ENCODE results near the gene TTLL9. TPM values are rescaled to one million over a fixed set of nuclear protein-coding genes. Genes with fewer than 3 reads are reported as not detected.

Gene TTLL9
- polyA plus RNA-seq, 3 donors = 0.21 TPM; not detected in 2

- no peaks in the 10 kb centered on the region for H4K20me1 ChIP-seq (ENCODE audit: insufficient read depth, low read length)
- TF ChIP-seq CTCF (IDR thresholded peaks at IDR 0.05) = no peak
- H3K4me3 Mint-ChIP-seq = no peak overlapping the region
- no peak overlapping the region for H3K4me2 ChIP-seq (replicated peaks; ENCODE audit: extremely low read depth, low read length, poor library complexity, severe bottlenecking)
- H3K27me3 ChIP-seq (ENCODE audit: control insufficient read depth in 2 of 2, insufficient read depth in 2 of 2, low read length in 2 of 2) = no peaks in the 10 kb centered on the region
- H3K4me1 ChIP-seq (ENCODE audit: control insufficient read depth in 1 of 2, insufficient read depth in 2 of 2, low read length in 2 of 2) = no peaks in the 10 kb centered on the region
- DNase-seq = no peak
- H3K27ac ChIP-seq (ENCODE audit: low read depth in 1 of 2, low read length in 2 of 2) = no peak overlapping the region
- H3K9me3 ChIP-seq (replicated peaks in 1 of 2; ENCODE audit: control insufficient read depth in 1 of 2, insufficient read depth in 1 of 2, low read length in 2 of 2) = no peaks in the 10 kb centered on the region
- H3K27me3 Mint-ChIP-seq (ENCODE audit: low read depth in 3 of 3) = peaks cover 3 to 19% (median 15%) of the 10 kb centered on the region in 3 donors
- no peak overlapping the region for H3K9ac ChIP-seq (ENCODE audit: insufficient read depth, low read length, poor library complexity, severe bottlenecking)
- H3K4me3 ChIP-seq (replicated peaks in 1 of 3; ENCODE audit: low read depth in 2 of 3, low read length in 3 of 3) = no peak overlapping the region
- no peaks in the 10 kb centered on the region for H3K36me3 Mint-ChIP-seq
- no peaks in the 10 kb centered on the region for H3K4me1 Mint-ChIP-seq
- intact Hi-C loops (cut with micrococcal nuclease) = no loop called here
- H3K9me3 Mint-ChIP-seq = peaks cover 0 to 2% (median 0%) of the 10 kb centered on the region in 7 donors
- no peaks in the 10 kb centered on the region for H3K79me2 ChIP-seq (ENCODE audit: insufficient read depth, low read length)
- H3K36me3 ChIP-seq (replicated peaks in 1 of 2; ENCODE audit: control insufficient read depth in 1 of 2, insufficient read depth in 2 of 2, low read length in 2 of 2) = no peaks in the 10 kb centered on the region
- 17% methylated on average over 1 of the region's 6 CpGs for WGBS (ENCODE audit: insufficient coverage)
- H3K27ac Mint-ChIP-seq = no peak overlapping the region
- H2AFZ ChIP-seq (ENCODE audit: insufficient read depth, low read depth, low read length, poor library complexity, severe bottlenecking) = no peak overlapping the region
These were observed 109.4 kb downstream of the TTLL9 start for GRCh38 chr20:31979713-31980426.

GRCh38 chr20:31981784-31982183 is 111.3 kb downstream of the TTLL9 start:
- H3K4me3 Mint-ChIP-seq = no peak overlapping the region
- DNase-seq = no peak
- Histone ChIP-seq H3K36me3 (replicated peaks in 1 of 2; ENCODE audit: control insufficient read depth in 1 of 2, insufficient read depth in 2 of 2, low read length in 2 of 2) (no peaks in the 10 kb centered on the region), H2AFZ (ENCODE audit: insufficient read depth, low read depth, low read length, poor library complexity, severe bottlenecking) (no peak overlapping the region), H3K27me3 (ENCODE audit: control insufficient read depth in 2 of 2, insufficient read depth in 2 of 2, low read length in 2 of 2) (no peaks in the 10 kb centered on the region), H3K4me2 (replicated peaks; ENCODE audit: extremely low read depth, low read length, poor library complexity, severe bottlenecking) (no peak overlapping the region), H3K27ac (ENCODE audit: low read depth in 1 of 2, low read length in 2 of 2) (no peak overlapping the region), H3K4me3 (replicated peaks in 1 of 3; ENCODE audit: low read depth in 2 of 3, low read length in 3 of 3) (no peak overlapping the region), H3K4me1 (ENCODE audit: control insufficient read depth in 1 of 2, insufficient read depth in 2 of 2, low read length in 2 of 2) (no peaks in the 10 kb centered on the region), H3K9me3 (replicated peaks in 1 of 2; ENCODE audit: control insufficient read depth in 1 of 2, insufficient read depth in 1 of 2, low read length in 2 of 2) (no peaks in the 10 kb centered on the region), H3K79me2 (ENCODE audit: insufficient read depth, low read length) (no peaks in the 10 kb centered on the region), H4K20me1 (ENCODE audit: insufficient read depth, low read length) (no peaks in the 10 kb centered on the region), H3K9ac (ENCODE audit: insufficient read depth, low read length, poor library complexity, severe bottlenecking) (no peak overlapping the region)
- H3K4me1 Mint-ChIP-seq = no peaks in the 10 kb centered on the region
- H3K36me3 Mint-ChIP-seq = no peaks in the 10 kb centered on the region
- intact Hi-C loops (cut with micrococcal nuclease) = no loop called here
- peaks cover 0 to 2% (median 0%) of the 10 kb centered on the region in 7 donors for H3K9me3 Mint-ChIP-seq
- peaks cover 3 to 19% (median 10%) of the 10 kb centered on the region in 3 donors for H3K27me3 Mint-ChIP-seq (ENCODE audit: low read depth in 3 of 3)
- H3K27ac Mint-ChIP-seq = no peak overlapping the region
- 86% methylated on average over 2 of the region's 2 CpGs for WGBS (ENCODE audit: insufficient coverage)
- no peak for TF ChIP-seq CTCF (IDR thresholded peaks at IDR 0.05)

All from CD14-positive monocyte (primary cell).